K562 (cell line): ENCODE data around the gene POLR3E. TPM values are rescaled to one million over a fixed set of nuclear protein-coding genes. Genes with fewer than 3 reads are reported as not detected.
A peak's percentile ranks its signal among the peaks of the same experiment; 100 is the strongest.

ENCODE experiments used
- CCNT2 ChIP-seq: IDR thresholded peaks from 2 replicates; pipeline ENCODE4 v1.6.1; 2011; ENCODE audit warnings: borderline replicate concordance, low read depth, mild to moderate bottlenecking, moderate library complexity, mixed read lengths, low read length; ENCODE audit not compliant: insufficient read length; ENCODE audit errors: extremely low read depth
- EP400 ChIP-seq: fragments of 450-650 bp; IDR thresholded peaks from 2 replicates; pipeline ENCODE4 v1.6.1; 2017; ENCODE audit warnings: antibody characterized with exemption, mild to moderate bottlenecking, moderate library complexity
- HMGN3 ChIP-seq: IDR thresholded peaks from 2 replicates; pipeline ENCODE4 v1.6.1; 2011; ENCODE audit warnings: borderline replicate concordance, low read depth, mild to moderate bottlenecking, mixed read lengths, low read length; ENCODE audit not compliant: insufficient read length; ENCODE audit errors: extremely low read depth
- HNRNPL ChIP-seq: fragments of 200-400 bp; formaldehyde crosslinking; IDR thresholded peaks from 2 replicates; pipeline ENCODE4 v1.6.1; 2017; ENCODE audit warnings: low read depth, mild to moderate bottlenecking, low read length
- MYC ChIP-seq, 2 experiments: fragments of 250-450 bp in 1 of 2; sonication (Bioruptor Pico) in 1 of 2; IDR thresholded peaks; 2 replicates each; pipeline versions ENCODE4 v1.5.1 to v1.6.1; 2012 to 2021; ENCODE audit warnings: low read depth in 2 of 2, borderline replicate concordance in 1 of 2, improper control_type of control experiment in 1 of 2, low read length in 1 of 2, mild to moderate bottlenecking in 1 of 2, moderate library complexity in 1 of 2
- NEUROD1 ChIP-seq: fragments of 150-350 bp; IDR thresholded peaks from 2 replicates; pipeline ENCODE4 v1.6.1; 2014; ENCODE audit warnings: borderline replicate concordance, low read length, low read depth; ENCODE audit not compliant: partially characterized antibody
- NUFIP1 ChIP-seq: fragments of 450-650 bp; IDR thresholded peaks from 2 replicates; pipeline ENCODE4 v1.6.1; 2018; ENCODE audit not compliant: partially characterized antibody
- SAFB2 ChIP-seq: fragments of 200-400 bp; formaldehyde crosslinking; IDR thresholded peaks from 2 replicates; pipeline ENCODE4 v1.6.1; 2018; ENCODE audit warnings: borderline replicate concordance, low read length, low read depth, moderate library complexity; ENCODE audit not compliant: severe bottlenecking
- SMAD3 ChIP-seq: fragments of 450-650 bp; formaldehyde crosslinking; conservative IDR thresholded peaks from 2 replicates; pipeline ENCODE4 v1.4.0; 2020; ENCODE audit warnings: mild to moderate bottlenecking
- SUPT5H ChIP-seq: fragments of 450-650 bp; IDR thresholded peaks from 2 replicates; pipeline ENCODE4 v1.6.1; 2016
- ZNF217 ChIP-seq: sonication (generic); formaldehyde crosslinking; IDR thresholded peaks from 2 replicates; pipeline ENCODE4 v1.8.0; 2022; ENCODE audit warnings: mild to moderate bottlenecking, missing genetic modification reagents
- ZNF384 ChIP-seq: IDR thresholded peaks from 2 replicates; pipeline ENCODE4 v1.6.1; 2012; ENCODE audit warnings: low read depth, low read length, improper control_type of control experiment
- polyA plus RNA-seq, 8 experiments: library from polyadenylated mRNA; depleted of rRNA in 4 of 8; stranded (reverse) in 5 of 8; unstranded in 3 of 8; fragments of >200 nt; fragmentation: Nextera tagmentation in 2 of 8; fragmentation: Illumina TruSeq in 1 of 8; extraction: Ambion mirVana in 2 of 8; extraction: Trizol in 1 of 8; gene quantifications; 2 replicates each; pipeline versions ENCODE4 v1.2.1 to v1.2.3, GENCODE V29; 2011 to 2014; ENCODE audit warnings: inconsistent platforms in 1 of 8, missing spikeins in 1 of 8
- total RNA-seq, 7 experiments: library from RNA; depleted of rRNA in 6 of 7; stranded (reverse); fragments of >200 nt in 6 of 7; fragmentation: Illumina TruSeq in 2 of 7; extraction: Trizol in 2 of 7; gene quantifications; 2 replicates each; pipeline versions ENCODE4 v1.2.1 to v1.2.3, GENCODE V29; 2011 to 2021; ENCODE audit warnings: low replicate concordance in 1 of 7
- TF ChIP-seq, protein P1 (sequence below): sonication (generic); formaldehyde crosslinking; IDR thresholded peaks from 2 replicates; pipeline ENCODE4 v1.8.0; 2022; ENCODE audit warnings: missing genetic modification reagents, mild to moderate bottlenecking, moderate library complexity, borderline replicate concordance
- TF ChIP-seq, protein P2 (sequence below): sonication (generic); formaldehyde crosslinking; IDR thresholded peaks from 2 replicates; pipeline ENCODE4 v1.8.1; 2023; ENCODE audit warnings: mild to moderate bottlenecking, missing genetic modification reagents, moderate library complexity

The POLR3E gene
- total and polyA plus RNA-seq, 9 of the 15 experiments (the other 6 are each of a cell fraction or from before 2014, with no cell fraction given), result 17.7 to 151 (median 82.6) TPM

DNA sequence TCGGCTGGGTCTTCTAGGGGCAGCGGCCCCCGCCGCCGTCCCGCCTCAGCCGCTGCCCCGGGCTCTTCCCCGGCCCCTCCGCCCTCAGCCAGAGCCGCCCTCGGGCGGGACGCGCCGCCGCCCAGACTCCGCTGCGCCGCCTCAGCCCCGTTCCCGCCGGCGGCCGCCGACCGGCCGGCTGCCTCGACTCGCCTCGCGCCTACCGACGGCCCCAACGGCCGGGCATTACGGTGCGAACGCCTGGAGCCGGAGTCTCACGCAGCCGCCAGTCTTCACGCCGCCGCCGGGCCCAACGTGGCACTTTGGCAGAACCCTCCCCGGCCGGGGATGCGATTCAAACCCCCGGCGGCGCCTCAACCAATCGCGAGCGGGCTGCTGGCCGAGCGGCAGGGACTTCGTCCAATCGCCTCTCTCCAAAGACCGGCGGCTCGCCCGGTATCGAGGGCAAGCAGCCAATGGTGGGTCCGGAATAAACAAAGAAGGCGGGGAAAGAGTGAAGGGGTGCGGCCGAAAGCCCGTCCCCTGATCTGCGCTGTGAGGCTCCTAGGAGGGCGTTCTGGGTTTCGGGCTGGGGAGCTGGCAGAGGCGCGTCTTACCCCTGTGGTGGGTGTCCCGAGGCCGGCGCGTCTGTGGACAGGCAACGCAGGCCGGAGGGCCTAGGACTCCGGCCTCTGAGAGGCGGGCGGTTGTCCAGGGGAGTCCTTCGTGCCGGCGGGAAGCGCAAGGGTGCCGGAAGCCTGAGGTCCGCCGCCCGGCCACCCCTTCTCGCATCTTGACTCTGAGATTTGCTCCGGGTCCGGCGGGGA lies 77.3 kb downstream of the POLR3E start, which contains the start of gene CDR2 (continued):
- TF ChIP-seq CCNT2, result peak; percentile 45
- no peak for TF ChIP-seq ZNF217 (CRISPR knock-in tag)
- TF ChIP-seq SUPT5H, result peak; percentile 72
- no peak for TF ChIP-seq NUFIP1
- TF ChIP-seq, protein P1, sequence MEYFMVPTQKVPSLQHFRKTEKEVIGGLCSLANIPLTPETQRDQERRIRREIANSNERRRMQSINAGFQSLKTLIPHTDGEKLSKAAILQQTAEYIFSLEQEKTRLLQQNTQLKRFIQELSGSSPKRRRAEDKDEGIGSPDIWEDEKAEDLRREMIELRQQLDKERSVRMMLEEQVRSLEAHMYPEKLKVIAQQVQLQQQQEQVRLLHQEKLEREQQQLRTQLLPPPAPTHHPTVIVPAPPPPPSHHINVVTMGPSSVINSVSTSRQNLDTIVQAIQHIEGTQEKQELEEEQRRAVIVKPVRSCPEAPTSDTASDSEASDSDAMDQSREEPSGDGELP, result peak; percentile 24; the same call in 1 of the 2 replicates
- TF ChIP-seq, protein P2, sequence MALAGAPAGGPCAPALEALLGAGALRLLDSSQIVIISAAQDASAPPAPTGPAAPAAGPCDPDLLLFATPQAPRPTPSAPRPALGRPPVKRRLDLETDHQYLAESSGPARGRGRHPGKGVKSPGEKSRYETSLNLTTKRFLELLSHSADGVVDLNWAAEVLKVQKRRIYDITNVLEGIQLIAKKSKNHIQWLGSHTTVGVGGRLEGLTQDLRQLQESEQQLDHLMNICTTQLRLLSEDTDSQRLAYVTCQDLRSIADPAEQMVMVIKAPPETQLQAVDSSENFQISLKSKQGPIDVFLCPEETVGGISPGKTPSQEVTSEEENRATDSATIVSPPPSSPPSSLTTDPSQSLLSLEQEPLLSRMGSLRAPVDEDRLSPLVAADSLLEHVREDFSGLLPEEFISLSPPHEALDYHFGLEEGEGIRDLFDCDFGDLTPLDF (CRISPR knock-in tag), result peak; percentile 64; the same call in 1 of the 2 replicates
- peak; percentile 95 for TF ChIP-seq NEUROD1
- TF ChIP-seq MYC (IDR thresholded peaks at IDR 0.05; ENCODE audit: low read depth, low read length), result peak; percentile 67
- no peak for TF ChIP-seq MYC (CRISPR knock-in tag; IDR thresholded peaks at IDR 0.05; ENCODE audit: borderline replicate concordance, low read depth)
- TF ChIP-seq EP400, result peak; percentile 84
- TF ChIP-seq ZNF384, result no peak
- no peak for TF ChIP-seq SAFB2
- TF ChIP-seq SMAD3, result no peak
- TF ChIP-seq HMGN3, result peak; percentile 44
- TF ChIP-seq HNRNPL, result 0 out of 2 replicates have a peak, but pooled peaks have one; percentile 62
